DND-41 (cell line): ENCODE data around the gene ACAP3.

Experiments
- CTCF ChIP-seq: IDR thresholded peaks from 2 replicates; pipeline ENCODE4 v1.5.1; 2012; ENCODE audit warnings: borderline replicate concordance, low read length, moderate library complexity, mild to moderate bottlenecking; ENCODE audit not compliant: poor library complexity, severe bottlenecking; ENCODE audit errors: extremely low read depth
- EZH2 ChIP-seq: IDR thresholded peaks from 3 replicates; pipeline ENCODE4 v1.6.1; 2012; ENCODE audit warnings: borderline replicate concordance, low read depth, mild to moderate bottlenecking, moderate library complexity, low read length, inconsistent platforms; ENCODE audit not compliant: severe bottlenecking

GRCh38 chr1:1284221-1285101 is 23.3 kb downstream of the ACAP3 start:
- TF ChIP-seq CTCF (no peak), EZH2 (no peak)
